ENCODE measurements around the gene PRKCD.

The PRKCD gene

DNA sequence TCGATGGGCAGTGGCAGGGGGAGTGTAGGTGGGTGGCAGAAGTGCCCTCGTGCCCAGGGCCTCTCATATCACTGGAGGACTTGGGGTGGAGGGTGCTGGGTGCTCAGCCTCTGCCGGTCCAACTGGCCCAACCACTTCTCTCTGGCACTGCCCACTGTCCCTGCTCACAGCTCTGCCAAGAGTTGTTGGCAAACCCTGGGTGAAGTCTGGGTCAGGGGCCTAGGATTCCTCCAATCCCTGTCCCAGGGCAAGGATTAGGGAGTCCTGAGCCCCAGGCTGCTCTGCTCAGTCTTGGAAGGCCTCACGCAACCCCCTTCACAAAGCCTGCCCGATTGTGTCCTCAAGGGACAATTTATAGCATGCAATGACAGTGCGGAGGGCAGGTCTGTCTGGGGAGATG, 5.2 kb upstream of the PRKCD start:
- no peak for DNase-seq (ENCODE audit: low read depth)

DNA sequence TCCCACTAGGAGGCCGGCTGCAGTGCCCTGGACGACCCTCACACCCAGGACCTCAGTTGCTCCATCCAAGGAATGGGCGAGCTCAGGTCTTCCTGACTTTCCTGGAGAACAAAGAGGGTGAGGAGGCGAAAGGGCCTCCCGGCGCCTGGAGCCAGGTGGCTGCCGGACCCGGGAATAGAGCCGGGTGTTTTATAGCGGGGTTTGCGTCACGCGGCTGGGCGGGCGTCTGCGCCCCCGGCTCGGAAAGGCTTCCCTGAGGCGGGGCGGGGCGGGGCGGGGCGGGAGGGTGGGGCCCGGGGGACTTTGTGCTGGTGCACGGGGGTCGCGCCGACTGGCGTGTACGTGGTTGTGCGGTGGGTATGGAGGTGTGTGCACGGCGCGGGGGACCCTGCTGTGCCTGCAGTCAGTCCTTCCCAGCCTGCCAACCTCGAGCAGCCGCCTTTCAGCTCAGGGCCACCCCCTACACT, 4.6 kb upstream of the PRKCD start:
- DNase-seq (ENCODE audit: low read depth) = no peak

DNA sequence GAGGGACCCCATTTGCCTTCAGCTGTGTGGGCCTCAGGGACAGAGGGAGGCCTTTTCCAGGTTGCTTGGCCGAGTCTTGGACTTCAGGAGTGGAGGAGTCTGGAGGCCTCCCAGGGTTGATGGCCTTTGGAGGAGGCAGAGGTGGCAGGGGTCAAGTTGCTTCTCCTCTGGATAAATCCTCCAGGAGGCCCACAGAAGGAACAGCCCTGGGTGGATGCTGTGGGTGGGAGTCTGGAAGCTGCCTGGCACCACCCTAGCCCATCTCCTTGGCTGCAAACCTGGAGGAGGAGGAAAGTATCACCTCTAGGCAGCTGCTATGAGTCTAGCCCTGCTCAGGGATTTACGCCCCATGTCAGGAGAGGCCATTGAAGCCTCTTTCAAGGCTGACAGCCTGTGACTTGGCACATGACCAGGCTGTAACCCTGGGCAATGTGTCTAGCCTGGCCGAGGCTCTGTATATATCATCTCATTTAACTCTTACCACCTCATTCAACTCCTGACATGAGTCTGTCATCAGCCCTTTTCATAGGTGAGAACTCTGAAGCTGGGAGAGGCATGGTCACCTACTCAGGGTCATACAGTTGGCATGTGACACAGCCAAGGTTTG, 2.9 kb upstream of the PRKCD start:
- no peak for DNase-seq (ENCODE audit: low read depth)

DNA sequence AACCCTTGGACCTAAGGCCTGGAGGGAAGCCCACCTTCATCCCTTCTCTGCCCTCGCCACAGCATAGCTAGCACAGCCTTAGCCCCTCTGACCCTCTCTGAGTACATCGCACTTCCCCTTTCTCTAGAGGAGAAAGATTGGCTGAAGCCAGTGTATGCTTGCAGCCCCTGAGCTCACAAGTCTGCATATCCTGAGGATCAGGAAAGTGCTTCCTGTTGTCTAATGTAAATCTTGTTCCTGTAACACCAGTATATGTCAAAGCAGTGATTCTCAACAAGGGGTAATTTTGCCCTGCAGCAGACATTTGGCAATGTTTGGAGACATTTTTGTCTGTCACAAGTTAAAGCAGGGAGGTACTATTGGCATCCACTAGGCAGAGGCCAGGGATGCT, 2.2 kb upstream of the PRKCD start:
- DNase-seq (ENCODE audit: low read depth) = no peak

DNA sequence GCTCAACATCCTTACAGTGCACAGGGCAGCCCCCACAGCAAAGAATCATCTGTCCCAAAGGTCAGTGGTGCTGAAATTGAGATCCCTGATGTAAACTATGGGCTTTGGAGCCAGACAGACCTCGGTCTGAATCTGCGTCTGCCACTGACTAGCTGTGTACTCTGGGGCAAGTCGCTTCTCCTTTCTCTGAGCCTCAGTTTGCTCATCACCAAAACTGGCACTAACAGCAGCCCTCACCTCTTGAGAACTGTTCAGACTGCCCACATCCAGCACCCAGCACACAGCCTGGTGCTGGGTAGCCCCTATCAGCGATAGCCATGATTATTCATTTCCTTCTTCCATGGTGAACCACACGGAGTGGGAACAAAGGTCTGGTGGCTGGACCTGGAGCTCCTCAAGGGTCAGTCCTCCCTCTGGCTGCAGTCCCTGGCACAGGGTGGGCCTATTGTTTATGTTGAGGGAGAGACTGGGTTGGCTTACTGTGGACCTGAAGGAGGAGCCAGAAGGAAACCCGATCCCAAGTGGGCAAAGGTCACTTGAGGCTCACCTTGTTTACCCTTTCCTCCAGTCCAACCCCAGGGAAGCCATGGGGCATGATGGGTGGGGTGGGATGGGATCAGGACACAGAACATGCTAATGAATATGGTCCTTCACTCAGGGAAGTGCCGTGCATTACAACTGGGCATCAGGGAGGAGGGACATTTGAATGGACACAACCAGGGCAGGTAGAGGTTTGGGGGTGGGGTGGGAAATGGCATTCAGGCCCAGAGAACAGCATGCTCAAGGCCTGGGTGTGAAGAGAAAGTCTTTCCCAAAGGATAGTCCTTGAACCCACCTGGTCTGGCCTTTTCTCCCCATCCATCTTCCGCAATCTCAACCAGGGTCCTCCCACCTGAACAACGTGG, 1.6 kb upstream of the PRKCD start:
- DNase-seq (ENCODE audit: low read depth) = no peak

DNA sequence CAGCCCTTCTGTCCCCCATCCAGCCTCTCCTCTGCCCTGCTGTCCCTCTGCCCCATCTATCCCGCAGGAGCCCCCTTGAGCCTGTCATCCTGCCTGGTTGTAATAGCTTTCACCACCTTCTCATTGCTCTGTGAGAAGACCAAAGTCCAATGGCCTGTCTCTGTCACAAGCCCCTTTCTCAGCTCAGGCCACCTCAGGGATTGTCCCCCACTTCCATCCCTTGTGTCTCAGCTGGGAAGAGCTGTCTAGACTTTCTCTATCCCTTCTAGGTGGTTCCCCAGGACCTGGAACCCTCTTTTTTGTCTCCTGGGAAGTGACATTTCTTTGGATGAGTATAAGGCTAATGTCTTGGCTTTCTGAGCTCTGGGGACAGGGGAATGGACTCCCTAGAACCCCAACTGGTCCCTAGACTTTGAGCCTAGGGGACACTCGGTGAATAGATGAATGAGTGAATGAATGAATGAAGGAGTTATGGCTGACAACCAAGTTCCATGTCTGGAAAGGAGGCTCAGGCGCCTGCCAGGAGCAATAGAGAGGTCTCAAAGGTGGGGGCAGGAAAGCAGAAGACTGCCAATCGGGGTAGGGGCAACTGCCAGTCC, 849 bp upstream of the PRKCD start:
- no peak for DNase-seq (ENCODE audit: low read depth)

DNA sequence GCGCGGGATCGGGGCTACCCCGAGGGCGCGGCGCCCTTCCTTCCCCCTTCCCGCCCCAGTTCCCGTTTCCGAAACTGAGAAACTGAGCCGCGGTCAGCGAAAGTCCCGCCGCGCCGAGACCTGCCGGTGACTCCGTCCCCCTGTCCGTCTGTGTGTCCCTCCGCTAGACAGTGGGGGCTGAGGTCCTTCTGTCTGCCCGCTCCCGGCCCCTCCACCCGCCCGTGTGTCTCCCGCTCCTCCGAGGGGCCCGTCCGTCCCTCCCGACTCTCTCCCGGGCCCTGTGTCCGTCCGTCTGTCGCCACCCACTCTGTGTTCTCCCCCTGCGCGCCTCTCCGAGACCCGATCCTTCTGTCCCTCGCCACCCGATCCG, 426 bp downstream of the PRKCD start:
- peak; percentile 36 for DNase-seq (ENCODE audit: low read depth)

DNA sequence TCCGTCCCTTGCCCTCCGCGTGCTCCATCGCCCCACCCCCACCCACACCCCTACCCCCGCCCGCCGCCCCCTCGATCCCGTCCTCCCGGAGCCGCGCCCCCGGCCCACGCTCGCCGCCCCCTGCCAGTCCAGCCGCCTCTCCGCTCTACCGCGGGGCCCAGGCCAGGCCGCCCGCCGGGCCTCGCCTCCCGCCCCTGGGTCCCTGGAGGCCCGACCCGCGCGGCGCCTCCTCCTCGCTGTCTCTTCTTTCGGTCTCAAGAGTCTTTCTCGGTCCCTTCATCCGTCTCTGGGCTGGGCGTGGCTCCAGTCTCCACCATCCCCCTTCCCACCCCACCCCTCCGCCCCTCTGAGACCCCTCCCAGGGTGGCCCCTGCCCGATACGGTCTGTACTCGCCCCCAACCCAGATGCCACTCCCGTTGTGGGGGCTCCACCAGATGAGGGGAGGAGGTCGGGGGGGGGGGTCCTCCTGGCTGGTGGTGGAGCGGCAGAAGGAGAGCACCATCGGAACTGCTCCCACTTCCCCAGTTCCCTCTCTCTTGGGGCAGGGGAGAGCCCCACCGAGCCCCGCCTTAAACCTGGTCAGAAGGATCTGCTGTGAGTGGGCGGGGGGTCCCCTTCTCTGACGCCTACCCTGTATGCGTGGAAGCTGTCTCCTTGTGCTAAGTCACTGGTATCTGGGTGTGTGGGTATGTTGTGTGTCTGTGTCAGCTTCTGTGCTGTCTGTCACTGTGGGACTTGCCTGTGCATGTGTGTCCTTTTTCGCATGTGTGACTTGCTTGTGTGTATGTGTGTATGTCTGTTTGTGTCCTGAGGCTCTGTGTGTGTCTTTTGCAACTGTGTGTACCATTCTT, 1.0 kb downstream of the PRKCD start:
- DNase-seq (ENCODE audit: low read depth) = peak; percentile 50

DNA sequence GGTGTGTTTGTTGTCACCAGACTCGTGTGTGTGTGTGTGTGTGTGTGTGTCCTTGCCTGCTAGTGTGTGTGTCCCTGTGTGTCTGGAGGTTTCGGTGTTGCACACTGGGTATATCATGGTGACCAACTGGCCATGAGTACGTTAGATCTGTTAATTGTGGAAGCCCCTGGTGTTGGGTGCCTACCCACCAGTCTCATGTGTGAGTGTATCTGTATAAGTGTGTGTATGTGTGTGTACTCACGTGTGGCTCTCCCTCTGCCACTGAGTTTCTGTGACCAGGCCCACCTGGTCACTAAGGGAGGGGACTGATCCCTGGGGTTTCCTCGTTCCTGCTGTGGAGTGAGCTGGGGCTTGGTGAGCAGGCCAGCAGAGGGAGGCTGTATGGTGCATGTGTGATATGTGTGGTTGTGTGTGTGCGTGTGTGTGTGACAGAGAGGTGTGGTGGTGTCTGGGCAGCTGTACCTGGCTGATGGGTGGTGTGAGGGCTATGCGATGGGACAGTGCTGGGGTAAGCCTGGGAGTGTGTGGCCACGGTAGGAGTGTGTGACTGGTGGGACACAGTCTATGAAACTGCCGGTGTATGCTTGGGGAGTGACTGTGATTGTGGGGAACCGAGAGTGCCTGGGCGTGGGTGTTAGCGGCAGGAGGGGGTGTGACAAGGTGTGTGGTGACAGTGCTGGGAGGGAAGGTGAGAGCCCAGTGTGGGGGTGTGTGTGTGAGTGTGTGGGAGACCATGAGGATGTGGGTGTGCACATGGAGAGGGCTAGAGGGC, 1.8 kb downstream of the PRKCD start:
- DNase-seq (ENCODE audit: low read depth) = no peak

DNA sequence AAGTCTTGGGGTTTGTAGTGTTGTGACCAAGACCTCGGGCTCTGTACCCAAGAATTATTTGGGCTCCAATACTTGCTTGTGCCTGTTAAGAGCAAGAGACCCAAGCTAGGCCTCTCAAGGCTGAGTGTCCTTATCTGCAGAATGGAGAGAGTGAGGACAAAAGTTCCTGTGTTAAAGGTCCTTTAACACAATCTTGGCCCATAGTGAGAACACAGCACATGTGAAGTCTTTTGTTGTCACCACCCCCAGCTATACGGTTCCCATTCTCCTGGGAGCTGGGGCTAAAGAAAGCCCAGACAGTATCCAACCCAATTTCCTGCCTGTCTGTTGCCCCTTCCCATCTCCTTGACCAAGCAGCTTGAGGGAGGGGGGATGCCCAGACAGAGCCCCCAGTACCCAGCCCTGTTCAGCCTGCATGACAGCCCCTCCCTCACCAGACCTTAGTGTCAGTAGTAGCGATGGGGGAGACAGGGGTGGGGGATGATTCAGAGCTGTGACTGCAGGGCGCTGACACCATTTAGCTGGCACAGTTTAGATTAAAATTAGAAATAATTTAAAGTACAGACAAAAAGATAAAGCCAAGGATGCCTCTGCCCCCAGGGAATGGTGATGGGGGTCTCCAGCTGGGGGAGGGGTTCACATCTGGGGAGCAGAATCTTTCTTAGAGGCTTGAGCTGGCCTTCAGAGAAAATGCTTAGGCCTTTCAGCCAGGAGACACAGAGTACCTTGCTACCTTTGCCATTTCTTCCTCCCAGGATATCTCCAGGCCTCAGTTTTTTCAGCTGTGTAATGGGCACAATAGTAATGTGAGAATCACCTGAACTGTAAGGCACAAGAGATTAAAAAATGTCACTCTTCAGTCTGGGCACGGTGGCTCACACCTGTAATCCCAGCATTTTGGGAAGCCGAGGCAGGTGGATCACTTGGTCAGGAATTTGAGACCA, 2.7 kb downstream of the PRKCD start:
- DNase-seq (ENCODE audit: low read depth) = no peak

DNA sequence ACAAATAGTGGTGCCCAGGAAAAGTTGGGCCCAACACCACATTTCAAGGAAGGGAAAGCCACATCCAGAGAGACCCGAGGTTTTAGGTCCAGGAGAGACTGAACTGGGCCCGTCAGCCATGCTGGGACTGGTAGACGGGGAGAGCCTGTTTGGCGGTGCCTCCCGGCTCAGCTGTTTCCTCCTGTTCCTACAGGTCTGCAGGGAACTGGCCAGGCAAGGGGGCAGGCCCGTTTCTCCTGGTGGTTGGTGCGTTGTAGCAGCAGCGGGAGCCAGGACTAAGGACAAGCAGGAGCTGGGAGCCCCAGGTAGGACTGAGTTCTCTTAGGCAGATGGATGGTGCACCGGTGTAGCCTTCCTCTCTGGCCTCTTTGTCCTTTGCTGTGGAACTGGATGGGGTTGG, 3.9 kb downstream of the PRKCD start:
- DNase-seq (ENCODE audit: low read depth) = no peak

DNA sequence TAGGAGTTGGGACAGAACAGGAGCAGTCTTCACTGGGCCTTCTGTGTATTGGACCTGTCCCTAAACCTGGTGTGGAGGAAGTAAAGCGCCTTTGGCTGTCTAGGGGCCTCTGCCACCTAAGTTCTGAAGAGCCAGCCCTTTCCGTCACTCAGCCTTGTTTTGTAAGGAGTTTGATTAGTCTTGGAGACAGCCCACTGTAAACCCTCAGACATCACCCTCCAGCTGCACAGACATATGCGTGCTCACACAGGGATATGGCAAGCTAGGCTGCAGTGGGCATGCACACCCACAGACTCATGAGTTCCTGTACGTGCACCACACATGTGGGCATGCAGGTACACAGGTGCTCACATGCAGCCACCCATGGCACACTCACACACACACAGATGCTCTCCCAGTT, 5.2 kb downstream of the PRKCD start:
- no peak for DNase-seq (ENCODE audit: low read depth)

DNA sequence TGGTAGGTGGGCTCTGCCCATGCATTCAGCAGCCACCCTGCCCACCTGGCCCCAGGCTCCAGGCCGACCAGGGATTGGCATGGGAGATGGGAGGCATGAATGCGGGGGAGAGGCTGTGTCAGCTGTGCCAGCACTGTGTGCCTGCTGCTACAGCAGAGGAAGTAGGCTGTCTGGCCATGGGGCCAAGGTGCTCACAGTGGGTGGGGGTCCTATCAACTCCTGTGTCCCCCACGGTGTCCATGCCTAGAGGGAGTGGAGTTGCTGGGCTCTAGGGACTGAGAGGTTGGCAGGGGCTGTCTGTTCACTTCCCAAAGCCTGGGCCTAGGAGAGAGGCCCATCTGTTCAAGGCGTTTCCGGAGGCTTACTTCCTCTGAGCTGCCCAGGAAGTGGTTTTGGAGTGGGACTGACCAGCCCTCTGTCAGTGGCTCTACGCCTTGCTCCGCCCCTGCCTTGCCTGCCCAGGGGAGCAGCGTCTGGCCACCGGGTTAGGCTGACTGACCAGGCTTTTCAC, 5.8 kb downstream of the PRKCD start:
- peak; percentile 86 for DNase-seq (ENCODE audit: low read depth)

DNA sequence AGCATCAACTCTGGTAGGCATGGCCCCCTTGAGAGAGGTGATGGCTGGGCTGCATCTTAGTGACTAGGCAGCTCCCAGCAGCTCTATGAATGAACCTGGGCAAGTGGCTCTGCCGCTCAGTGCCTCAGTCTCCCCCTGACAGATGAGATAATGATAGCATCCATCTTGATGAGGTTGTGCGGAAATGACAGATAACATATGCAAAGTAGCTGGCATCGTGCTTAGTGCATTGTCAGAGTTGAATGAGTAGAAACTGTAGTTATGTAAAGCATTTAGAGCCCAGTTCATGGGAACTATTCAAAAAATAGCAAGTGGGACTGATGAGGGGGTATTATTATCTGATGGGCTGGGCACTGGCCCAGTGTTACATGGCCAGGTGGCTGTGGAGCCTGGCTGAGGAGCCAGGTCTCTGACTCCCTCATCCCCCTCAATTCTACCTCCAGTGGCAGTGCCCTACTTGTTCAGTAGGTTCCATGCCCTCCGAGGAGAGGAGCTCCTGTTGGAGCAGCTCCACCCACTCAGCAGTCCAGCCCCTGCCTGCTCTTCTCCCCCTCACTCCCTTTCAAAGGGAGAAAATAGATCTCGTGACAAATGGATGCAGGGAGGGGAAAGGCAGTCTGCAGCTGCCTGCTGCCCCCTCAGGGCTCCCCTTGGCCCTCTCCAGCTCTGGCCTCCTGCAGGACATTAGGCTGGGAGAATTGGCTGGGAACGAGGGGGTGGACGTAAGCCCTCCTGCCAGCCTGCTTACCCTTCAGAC, 6.6 kb downstream of the PRKCD start:
- no peak for DNase-seq (ENCODE audit: low read depth)

DNA sequence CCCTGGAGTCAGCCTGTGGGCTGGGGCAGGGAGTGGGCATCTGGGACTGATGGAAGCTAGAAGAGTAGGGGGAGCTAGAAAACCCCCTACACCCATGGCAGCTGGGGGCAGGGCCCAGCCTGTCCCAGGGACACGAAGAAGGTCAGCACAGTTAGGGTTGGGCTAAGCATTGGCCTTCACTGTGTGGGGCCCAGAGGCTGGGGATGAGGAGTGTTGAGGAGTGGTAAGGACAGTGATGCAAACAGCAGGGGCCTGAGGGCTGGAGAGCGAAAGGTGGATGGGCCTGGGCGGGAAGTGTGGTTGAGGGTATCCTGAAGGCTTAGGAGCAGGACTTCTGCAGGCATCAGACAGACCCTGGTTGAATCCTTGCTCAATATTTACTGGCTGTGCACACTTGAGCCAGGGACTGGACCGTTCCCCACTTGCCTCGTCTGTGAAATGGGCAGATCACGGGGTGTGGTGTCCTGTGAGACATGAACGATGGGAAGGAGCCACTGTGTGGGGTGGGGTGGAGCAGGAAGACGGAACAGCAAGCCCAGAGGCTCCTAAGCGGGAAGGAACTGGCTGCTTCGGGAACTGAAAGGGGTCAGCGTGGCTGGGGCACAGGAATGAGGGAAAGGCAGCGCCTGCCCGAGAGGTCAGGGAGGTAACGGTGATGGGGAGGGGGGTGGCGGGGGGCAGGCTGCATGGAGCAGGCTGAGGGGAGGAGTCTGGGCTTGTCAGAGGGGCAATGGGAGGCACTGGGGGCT, 7.3 kb downstream of the PRKCD start:
- DNase-seq (ENCODE audit: low read depth) = no peak

DNA sequence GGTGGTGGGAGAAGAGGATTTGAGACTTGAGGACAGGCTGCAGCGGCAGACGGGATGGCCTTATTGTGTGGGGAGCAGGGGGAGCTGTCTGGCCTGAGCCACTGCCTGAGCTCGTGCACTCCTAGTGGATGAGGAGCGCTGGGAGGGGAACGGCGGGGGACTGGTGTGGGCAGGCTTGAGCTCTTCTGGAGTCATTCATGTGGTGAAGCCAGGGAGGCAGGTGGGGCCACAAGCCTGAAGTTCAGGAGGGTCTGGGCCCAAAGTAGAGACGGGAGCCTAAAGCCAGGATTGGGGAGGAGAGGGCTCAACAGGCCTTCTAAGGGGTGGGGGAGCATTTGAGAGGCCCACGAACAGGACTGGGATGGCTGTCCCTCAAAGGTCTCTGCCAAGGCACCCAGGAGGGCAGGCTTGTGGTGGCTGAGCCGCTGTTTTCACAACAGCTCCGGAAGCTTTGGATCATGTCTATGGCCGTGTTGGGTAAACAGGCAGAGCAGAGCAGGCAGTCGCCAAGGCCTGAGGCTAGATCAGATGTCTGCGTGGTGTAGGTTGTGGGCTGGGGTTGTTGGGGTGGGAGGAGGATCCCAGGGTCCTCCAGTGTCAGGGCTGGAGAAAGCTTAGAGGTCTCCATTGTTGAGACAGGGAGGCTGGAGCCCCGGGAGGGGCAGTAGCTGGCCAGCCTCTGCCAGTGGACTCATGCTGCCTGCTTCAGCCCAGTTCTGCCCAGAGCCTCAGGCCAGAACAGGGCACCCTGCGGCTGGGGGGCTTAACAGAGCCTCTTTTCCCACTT, 8.2 kb downstream of the PRKCD start:
- DNase-seq (ENCODE audit: low read depth) = no peak

DNA sequence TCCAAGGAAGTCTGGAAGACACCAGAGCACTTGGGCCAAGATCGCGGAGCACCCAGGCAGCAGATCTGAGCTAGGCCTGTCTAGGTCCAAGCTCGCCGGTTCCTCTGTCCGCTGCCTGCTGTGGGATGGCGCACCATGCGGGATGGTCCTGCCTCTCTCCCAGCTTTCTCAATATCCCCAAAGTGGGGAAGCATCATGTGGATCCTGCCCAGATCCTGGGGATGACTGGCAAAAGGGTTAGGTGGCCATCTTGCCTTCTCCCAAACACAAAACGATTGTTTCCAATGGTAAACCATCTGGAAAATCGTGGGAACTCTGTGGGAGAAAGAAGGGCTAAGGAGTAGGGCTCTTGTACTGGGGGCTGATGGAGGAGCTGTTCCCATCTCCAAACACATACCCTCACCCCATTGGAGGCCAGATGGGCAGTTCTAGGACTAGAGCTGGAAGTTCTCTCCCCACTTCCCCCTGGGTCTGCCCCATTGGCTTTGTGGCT, 8.9 kb downstream of the PRKCD start:
- no peak for DNase-seq (ENCODE audit: low read depth)

Measured in ELR (cell line).